Measurements from ENCODE around the gene CARS2.
"Not testable (repeated sequence)": the region's sequence is repeated elsewhere in the genome, so short reads cannot be mapped to it uniquely, and the experiment has no call there.

The CARS2 gene

DNA sequence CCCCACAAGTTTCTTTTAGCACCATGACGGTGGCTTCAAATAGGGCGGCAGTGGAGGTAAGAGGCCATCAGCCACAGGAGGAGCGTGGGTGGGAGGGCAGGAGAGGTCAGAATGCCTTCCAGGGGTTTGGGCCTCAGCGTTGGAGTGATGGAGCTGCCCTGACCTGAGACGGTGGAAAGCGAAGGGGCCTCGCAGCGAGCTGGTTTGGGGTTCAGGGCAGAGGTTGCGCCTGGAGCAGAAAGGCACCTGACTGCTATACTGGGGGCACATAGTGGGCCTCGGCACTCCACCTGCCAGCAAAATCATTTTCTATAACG lies 91.0 kb downstream of the CARS2 start:
- DNase-seq (ENCODE audit: low read depth), result no peak
- peak overlapping the region; percentile 89 for H3K4me3 ChIP-seq (ENCODE audit: low read depth, low read length)
- TF ChIP-seq, protein P1, sequence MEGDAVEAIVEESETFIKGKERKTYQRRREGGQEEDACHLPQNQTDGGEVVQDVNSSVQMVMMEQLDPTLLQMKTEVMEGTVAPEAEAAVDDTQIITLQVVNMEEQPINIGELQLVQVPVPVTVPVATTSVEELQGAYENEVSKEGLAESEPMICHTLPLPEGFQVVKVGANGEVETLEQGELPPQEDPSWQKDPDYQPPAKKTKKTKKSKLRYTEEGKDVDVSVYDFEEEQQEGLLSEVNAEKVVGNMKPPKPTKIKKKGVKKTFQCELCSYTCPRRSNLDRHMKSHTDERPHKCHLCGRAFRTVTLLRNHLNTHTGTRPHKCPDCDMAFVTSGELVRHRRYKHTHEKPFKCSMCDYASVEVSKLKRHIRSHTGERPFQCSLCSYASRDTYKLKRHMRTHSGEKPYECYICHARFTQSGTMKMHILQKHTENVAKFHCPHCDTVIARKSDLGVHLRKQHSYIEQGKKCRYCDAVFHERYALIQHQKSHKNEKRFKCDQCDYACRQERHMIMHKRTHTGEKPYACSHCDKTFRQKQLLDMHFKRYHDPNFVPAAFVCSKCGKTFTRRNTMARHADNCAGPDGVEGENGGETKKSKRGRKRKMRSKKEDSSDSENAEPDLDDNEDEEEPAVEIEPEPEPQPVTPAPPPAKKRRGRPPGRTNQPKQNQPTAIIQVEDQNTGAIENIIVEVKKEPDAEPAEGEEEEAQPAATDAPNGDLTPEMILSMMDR (IDR thresholded peaks at IDR 0.05; ENCODE audit: control insufficient read depth, extremely low read depth, insufficient read depth), result no peak

DNA sequence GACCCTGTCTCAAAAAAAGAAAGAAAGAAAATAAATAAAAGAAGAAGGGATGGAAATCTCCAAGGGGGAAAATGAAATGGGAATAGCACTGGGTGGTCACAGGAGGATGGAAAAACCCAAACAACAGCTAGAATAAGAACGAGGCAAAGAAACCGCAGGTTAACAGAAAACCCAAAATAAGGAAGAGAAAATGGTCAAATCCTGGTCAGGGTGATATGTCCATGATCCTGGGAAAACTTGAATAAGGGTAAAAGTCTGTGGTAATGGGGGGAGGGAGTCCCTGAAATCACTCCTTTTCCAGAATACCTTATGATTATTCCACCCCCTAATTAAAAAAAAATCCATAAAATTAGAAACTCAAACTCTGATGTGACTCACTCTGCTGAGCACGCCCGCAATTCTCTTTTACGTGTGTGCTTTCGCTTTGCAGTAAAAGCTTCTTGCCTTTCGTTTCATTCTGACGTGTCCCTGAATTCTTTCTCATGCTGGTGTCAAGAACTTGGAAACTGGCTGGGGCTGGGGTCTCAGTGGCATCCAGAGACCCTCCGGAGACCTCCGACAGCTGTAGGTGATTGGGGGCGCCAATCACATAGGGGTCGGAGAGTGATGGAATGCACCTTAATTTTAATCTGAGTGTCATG lies 94.8 kb downstream of the CARS2 start:
- TF ChIP-seq, protein P1 (IDR thresholded peaks at IDR 0.05; ENCODE audit: control insufficient read depth, extremely low read depth, insufficient read depth), result no peak
- DNase-seq (ENCODE audit: low read depth), result no peak
- H3K4me3 ChIP-seq (ENCODE audit: low read depth, low read length), result no peak overlapping the region

DNA sequence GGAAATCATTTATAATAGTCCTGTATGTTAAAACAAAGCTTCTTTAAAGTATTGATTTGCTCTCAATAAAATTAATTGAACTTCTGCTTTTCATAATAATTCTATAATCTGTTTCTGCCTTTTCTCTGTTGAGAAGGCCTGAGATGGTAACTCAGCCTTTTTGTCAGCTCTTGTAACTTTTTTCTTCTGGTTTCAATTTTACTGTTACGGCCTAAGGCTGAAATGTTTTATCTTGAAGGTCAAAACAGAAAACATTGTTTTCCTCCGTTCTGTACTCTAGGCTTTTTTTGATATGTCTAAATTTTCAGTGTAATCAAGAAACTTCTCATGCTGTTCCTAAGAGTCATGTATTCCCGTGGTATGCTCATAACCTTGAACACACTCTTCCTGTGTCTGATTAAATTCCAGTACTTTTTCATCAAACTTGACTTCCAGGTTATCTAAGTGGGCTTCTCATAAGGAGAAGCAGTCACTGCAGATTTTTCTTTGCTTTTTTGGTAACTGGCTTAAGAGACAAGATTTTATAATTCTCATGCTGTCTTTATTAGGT lies 98.2 kb downstream of the CARS2 start:
- no peak for DNase-seq (ENCODE audit: low read depth)
- H3K4me3 ChIP-seq (ENCODE audit: low read depth, low read length), result no peak overlapping the region
- TF ChIP-seq, protein P1 (IDR thresholded peaks at IDR 0.05; ENCODE audit: control insufficient read depth, extremely low read depth, insufficient read depth), result no peak

DNA sequence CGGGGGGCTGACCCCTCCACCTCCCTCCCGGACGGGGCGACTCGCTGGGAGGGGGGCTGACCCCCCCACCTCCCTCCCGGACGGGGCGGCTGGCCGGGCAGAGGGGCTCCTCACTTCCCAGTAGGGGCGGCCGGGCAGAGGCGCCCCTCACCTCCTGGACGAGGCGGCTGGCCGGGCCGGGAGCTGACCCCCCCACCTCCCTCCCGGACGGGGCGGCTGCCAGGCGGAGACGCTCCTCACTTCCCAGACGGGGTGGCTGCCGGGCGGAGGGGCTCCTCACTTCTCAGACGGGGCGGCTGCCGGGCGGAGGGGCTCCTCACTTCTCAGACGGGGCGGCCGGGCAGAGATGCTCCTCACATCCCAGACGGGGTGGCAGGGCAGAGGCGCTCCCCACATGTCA lies 99.6 kb downstream of the CARS2 start:
- H3K4me3 ChIP-seq (ENCODE audit: low read depth, low read length); DNase-seq (ENCODE audit: low read depth): not testable (repeated sequence)

DNA sequence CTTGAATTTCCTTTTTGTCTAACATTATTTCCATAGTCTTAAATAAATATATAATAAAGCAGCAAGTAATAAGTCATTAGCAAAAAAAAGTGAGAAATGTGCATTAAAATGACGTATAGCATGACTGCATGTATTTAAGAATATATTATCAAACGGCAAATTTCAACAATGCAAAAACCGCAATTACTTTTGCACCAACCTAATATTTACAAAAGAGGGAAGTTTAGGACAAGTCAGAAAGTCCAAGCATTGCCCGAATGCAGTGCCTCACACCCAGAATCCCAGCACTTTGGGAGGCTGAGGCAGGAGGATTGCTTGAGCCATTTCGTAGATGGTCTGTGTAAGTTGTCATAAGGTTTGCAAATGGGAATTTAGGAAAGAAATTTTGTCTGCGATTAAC lies 100.8 kb downstream of the CARS2 start:
- no peak overlapping the region for H3K4me3 ChIP-seq (ENCODE audit: low read depth, low read length)
- TF ChIP-seq, protein P1 (IDR thresholded peaks at IDR 0.05; ENCODE audit: control insufficient read depth, extremely low read depth, insufficient read depth), result no peak
- DNase-seq (ENCODE audit: low read depth), result no peak

DNA sequence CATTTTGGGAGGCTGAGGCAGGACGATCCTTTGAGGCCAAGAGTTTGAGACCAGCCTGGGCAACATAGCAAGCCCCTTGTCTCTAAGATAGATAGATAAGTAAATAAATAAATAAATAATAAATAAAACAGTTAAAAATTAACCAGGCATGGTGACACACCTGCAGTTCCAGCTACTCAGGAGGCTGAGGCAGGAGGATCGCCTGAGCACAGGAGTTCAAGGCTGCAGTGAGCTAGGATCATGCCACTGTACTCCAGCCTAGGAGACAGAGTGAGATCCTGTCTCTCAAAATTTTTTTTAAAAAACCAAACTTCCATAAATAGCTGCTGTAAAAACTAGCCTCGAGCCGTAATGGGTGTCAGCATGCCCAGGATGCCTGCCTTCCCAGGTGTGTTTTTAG lies 104.9 kb downstream of the CARS2 start:
- H3K4me3 ChIP-seq (ENCODE audit: low read depth, low read length), result no peak overlapping the region
- no peak for DNase-seq (ENCODE audit: low read depth)
- TF ChIP-seq, protein P1 (IDR thresholded peaks at IDR 0.05; ENCODE audit: control insufficient read depth, extremely low read depth, insufficient read depth), result no peak

DNA sequence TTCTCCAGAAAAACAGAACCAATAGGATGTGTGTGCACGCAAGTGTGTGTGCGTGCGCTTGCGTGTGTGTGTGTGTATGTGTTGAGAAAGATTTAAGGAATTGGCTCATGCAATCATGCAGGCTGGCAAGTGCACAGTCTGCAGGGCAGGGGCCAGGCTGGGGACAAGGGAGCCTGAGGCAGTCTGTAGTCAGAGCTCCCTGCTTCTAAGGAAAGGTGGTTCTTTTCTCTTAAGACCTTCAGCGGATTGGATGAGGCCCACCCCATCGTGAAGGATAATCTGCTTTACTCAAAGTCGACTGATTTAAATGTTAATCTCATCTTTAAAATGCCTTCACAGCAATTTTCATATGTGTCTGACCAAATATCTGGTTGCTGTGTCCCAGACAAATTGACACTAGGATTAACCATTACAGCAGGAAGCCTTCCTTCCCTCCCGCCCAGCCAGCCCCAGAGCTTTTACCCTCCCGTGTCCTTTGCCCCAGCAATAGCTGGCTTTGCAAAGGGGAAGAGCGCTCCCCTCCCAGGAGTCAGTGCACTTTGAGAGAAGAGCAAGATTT lies 105.6 kb downstream of the CARS2 start:
- TF ChIP-seq, protein P1 (IDR thresholded peaks at IDR 0.05; ENCODE audit: control insufficient read depth, extremely low read depth, insufficient read depth), result no peak

More for the DNA sequence above, 105.6 kb downstream of the CARS2 start:
- no peak overlapping the region for H3K4me3 ChIP-seq (ENCODE audit: low read depth, low read length)
- DNase-seq (ENCODE audit: low read depth), result no peak
